GM12875 (cell line): ENCODE measurements around the gene NAA25.
A peak's percentile ranks its signal among the peaks of the same experiment; 100 is the strongest.

Experiments
- H3K4me3 ChIP-seq: one replicate; pipeline ENCODE4 v1.5.1; 2011; ENCODE audit warnings: low read depth, low read length, control low read depth
- TF ChIP-seq, protein P1 (sequence below): IDR thresholded peaks from 2 replicates; pipeline ENCODE4 v1.5.1; 2011; ENCODE audit warnings: low read depth, mild to moderate bottlenecking, control low read depth, inconsistent platforms, low read length, moderate library complexity, borderline replicate concordance; ENCODE audit not compliant: insufficient read depth

Gene NAA25

DNA sequence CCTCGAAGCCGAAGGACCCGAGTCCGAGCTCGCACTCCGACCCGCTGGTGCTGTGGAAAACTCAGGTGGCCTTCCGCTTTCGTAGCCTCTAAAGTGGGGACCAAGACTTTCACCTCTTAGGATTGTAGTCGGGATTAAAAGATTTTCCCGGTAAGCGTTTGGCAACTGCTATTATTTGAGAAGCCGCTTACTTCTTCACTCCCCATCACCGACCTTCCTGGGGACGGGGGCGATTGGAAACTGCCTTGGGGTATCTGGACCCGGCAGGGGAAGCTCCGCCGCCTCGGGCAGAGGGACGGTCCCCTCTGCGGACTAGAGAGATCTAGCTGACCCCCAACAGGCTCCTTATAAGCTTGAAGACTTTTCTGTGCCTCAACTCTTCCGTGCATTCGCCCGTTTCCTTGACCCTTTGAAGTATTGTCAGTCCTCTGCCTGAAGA is 17.4 kb upstream of the NAA25 start:
- peak overlapping the region; percentile 92 for H3K4me3 ChIP-seq
- TF ChIP-seq, protein P1, sequence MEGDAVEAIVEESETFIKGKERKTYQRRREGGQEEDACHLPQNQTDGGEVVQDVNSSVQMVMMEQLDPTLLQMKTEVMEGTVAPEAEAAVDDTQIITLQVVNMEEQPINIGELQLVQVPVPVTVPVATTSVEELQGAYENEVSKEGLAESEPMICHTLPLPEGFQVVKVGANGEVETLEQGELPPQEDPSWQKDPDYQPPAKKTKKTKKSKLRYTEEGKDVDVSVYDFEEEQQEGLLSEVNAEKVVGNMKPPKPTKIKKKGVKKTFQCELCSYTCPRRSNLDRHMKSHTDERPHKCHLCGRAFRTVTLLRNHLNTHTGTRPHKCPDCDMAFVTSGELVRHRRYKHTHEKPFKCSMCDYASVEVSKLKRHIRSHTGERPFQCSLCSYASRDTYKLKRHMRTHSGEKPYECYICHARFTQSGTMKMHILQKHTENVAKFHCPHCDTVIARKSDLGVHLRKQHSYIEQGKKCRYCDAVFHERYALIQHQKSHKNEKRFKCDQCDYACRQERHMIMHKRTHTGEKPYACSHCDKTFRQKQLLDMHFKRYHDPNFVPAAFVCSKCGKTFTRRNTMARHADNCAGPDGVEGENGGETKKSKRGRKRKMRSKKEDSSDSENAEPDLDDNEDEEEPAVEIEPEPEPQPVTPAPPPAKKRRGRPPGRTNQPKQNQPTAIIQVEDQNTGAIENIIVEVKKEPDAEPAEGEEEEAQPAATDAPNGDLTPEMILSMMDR: no peak

- peak within 1 kb of the TSS; percentile 92 for H3K4me3 ChIP-seq
- TF ChIP-seq, protein P1: no peak
Observed at GRCh38 chr12:112125250-112125999, 16.8 kb upstream of the NAA25 start, which contains the start of gene TRAFD1. TRAFD1 (plus strand) TSS chr12:112125560; CDS start chr12:112130523, 4,963 bp downstream.

GRCh38 chr12:112124918-112125249 is 16.3 kb upstream of the NAA25 start:
- H3K4me3 ChIP-seq: no peak overlapping the region
- TF ChIP-seq, protein P1: no peak

DNA sequence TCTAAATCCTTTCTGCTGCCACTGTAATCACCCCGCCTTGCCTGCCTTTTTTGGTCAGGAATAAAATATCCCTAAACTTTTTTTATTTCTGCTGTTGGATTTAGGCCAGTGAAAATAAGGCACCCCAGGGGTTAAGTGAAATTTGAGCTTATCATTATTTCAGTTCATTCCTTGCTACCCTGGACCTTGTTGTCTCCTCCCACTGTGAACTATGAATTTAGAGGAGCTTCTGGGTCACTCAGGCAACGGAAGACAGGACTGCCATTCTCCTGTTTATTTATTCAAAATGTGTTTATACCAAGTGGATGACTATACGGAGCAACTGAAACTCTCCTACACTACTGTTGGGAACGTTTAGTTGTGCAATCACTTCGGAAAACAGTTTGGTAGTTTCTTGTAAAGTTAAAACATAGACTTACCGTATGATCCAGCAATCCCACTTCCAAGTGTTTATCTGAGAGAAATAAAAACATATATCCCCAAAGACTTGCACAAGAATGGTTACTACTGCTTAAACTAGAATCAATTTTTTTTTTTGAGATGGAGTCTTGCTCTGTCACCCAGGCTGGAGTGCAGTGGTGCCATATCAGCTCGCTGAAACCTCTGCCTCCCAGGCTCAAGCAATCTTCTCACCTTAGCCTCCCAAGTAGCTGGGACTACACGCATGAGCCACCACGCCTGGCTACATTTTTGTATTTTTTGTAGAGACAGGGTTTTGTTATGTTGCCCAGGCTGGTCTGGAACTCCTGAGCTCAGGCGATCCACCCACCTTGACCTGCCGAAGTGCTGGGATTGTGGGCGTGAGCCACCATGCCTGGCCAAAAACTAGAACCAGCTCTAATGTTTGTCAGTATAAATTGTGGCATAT is 14.5 kb upstream of the NAA25 start:
- H3K4me3 ChIP-seq: no peak overlapping the region

DNA sequence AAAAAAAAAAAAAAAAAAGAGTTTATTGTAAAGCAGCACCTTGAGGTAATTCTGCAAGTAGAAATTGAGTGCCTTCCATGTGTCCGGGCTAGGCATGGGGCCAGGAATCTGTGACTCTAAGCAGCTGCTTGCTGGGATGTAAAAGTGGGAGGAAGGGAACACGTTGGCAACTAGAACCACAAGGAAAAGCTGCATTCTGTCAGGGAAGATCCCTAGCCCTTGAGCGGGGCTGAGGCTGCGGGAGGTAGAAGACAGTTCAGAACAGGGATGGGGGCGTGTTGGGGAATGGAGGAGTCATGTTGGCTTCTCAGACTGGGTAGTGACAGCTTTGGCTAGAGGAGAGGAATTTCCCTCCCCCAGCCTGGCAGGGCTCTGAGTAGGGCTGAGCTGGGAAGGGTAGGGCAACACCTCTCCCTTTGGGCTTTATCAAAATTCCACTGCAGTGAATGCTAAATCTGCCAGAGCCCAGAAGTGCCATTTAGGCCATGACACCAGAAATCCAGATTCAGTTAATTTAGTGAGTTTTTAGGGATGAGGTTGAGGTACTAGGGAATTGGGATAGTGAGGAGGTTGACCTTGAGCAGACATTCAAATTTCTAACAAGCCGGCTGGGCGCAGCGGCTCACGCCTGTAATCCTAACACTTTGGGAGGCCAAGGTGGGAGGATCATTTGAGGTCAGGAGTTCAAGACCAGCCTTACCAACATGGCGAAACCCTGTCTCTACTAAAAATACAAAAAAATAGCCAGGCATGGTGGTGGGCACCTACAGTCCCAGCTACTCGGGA is 13.4 kb upstream of the NAA25 start:
- TF ChIP-seq, protein P1: no peak
- H3K4me3 ChIP-seq: no peak overlapping the region

More for the DNA sequence above, 14.5 kb upstream of the NAA25 start:
- TF ChIP-seq, protein P1: no peak

- TF ChIP-seq, protein P1: no peak
Observed at GRCh38 chr12:112117685-112118084, 9.1 kb upstream of the NAA25 start.

More at GRCh38 chr12:112117685-112118084, 9.1 kb upstream of the NAA25 start:
- no peak overlapping the region for H3K4me3 ChIP-seq
